SK-N-MC (cell line): ENCODE results near the gene CCDC152.

Experiments used
- DNase-seq: peaks from one replicate; pipeline ENCODE4 v3.0.0-alpha.2; 2011; ENCODE audit warnings: low read depth, low spot score
- H3K27ac ChIP-seq: fragments of 200-600 bp; sonication (generic); 2 replicates; pipeline ENCODE4 v1.5.1; 2016; ENCODE audit warnings: mixed run types
- H3K36me3 ChIP-seq: fragments of 200-600 bp; sonication (generic); 2 replicates; pipeline ENCODE4 v1.6.1; 2017; ENCODE audit warnings: antibody characterized with exemption, low read length, mixed read lengths; ENCODE audit not compliant: insufficient read depth
- H3K4me3 ChIP-seq: fragments of 200-600 bp; sonication (generic); 2 replicates; pipeline ENCODE4 v1.5.1; 2016
- H3K9ac ChIP-seq: fragments of 200-600 bp; sonication (generic); 2 replicates; pipeline ENCODE4 v1.8.0; 2017; ENCODE audit warnings: mixed run types, mixed read lengths; ENCODE audit not compliant: insufficient read length
- H3K9me3 ChIP-seq: fragments of 200-600 bp; sonication (generic); 2 replicates; pipeline ENCODE4 v1.6.1; 2017; ENCODE audit warnings: low read depth, mild to moderate bottlenecking, antibody characterized with exemption, low read length, moderate library complexity, mixed read lengths
- EZH2 ChIP-seq: fragments of 200-600 bp; sonication (generic); IDR thresholded peaks from one replicate; pipeline ENCODE4 v1.6.1; 2017; ENCODE audit warnings: antibody characterized with exemption
- FOXP2 ChIP-seq: optimal IDR thresholded peaks from 2 replicates; pipeline ENCODE3; 2011; ENCODE audit warnings: mild to moderate bottlenecking, moderate library complexity; ENCODE audit not compliant: insufficient read depth; ENCODE audit errors: extremely low read length, control extremely low read depth
- POLR2AphosphoS5 ChIP-seq: IDR thresholded peaks from 2 replicates; pipeline ENCODE4 v1.6.1; 2012; ENCODE audit warnings: mild to moderate bottlenecking, low read depth, low read length, borderline replicate concordance

The CCDC152 gene

GRCh38 chr5:42828671-42829070, 72.1 kb downstream of the CCDC152 start:
- Histone ChIP-seq H3K9me3 (no peaks in the 10 kb centered on the region), H3K4me3 (no peak overlapping the region), H3K27ac (no peak overlapping the region), H3K9ac (no peak overlapping the region), H3K36me3 (no peaks in the 10 kb centered on the region)
- no peak for DNase-seq
- TF ChIP-seq EZH2: no peak
- no peak for TF ChIP-seq FOXP2
- TF ChIP-seq POLR2AphosphoS5: no peak

GRCh38 chr5:42830924-42831323, 74.3 kb downstream of the CCDC152 start:
- Histone ChIP-seq H3K27ac (no peak overlapping the region), H3K9ac (no peak overlapping the region), H3K36me3 (no peaks in the 10 kb centered on the region), H3K9me3 (no peaks in the 10 kb centered on the region), H3K4me3 (no peak overlapping the region)
- TF ChIP-seq FOXP2: no peak
- TF ChIP-seq POLR2AphosphoS5: no peak
- TF ChIP-seq EZH2: no peak
- no peak for DNase-seq

GRCh38 chr5:42832060-42832459, 75.4 kb downstream of the CCDC152 start:
- Histone ChIP-seq H3K27ac (no peak overlapping the region), H3K36me3 (no peaks in the 10 kb centered on the region), H3K9me3 (no peaks in the 10 kb centered on the region), H3K4me3 (no peak overlapping the region), H3K9ac (no peak overlapping the region)
- no peak for DNase-seq
- TF ChIP-seq POLR2AphosphoS5: no peak
- TF ChIP-seq FOXP2: no peak
- no peak for TF ChIP-seq EZH2

DNA sequence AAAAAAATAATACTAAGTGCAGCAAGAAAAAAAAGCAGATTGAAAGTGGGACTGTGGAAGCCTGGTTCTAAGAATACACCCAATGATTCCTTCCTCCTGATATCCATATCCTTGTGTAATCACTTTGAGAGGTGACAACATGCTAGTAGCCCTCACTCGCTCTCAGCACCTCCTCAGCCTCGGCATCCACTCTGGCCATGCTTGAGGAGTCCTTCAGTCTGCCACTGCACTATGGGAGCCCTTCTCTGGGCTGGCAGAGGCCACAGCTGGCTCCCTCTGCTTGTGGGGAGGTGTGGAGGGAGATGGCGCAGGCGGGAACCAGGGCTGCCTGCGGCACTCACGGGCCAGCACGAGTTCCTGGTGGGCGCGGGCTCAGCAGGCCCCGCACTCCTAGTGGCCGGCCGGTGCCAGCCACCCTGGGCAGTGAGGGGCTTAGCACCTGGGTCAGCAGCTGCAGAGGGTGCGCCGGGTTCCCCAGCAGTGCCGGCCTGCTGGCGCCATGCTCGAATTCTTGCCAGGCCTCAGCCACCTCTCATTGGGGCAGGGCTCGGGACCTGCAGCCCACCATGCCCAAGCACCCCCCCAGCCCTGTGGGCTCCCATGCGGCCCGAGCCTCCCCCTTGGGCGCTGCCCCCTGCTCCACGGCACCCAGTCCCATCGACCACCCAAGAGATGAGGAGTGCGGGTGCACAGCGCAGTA, 79.6 kb downstream of the CCDC152 start:
- TF ChIP-seq POLR2AphosphoS5 (no peak), FOXP2 (no peak), EZH2 (no peak)
- no peak overlapping the region for H3K27ac ChIP-seq
- H3K9me3 ChIP-seq: no peaks in the 10 kb centered on the region
- no peak overlapping the region for H3K4me3 ChIP-seq
- H3K36me3 ChIP-seq: no peaks in the 10 kb centered on the region
- H3K9ac ChIP-seq: no peak overlapping the region
- no peak for DNase-seq

DNA sequence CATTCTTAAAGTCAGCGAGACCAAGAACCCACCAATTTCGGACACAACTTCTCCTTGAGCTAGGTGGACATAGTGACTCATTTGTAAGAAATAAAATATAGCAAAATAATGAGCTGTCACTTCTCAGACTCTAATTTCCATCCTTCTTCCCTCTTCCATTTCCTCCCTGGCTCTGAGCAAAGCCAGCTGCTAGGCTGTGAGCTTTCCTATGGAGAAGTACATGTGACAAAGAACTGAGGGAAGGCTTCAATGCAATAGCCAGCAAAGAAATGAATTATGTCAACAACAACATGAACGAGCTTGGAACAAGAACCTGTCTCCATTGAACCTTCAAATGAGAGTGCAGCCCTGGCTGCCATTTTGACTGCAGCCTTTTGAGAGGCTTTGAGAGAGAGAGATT, 81.0 kb downstream of the CCDC152 start:
- H3K9me3 ChIP-seq: no peaks in the 10 kb centered on the region; the same call in 1 of the 2 replicates
- no peak for TF ChIP-seq EZH2
- no peak for TF ChIP-seq POLR2AphosphoS5
- no peak for TF ChIP-seq FOXP2
- peaks cover under 1% of the 10 kb centered on the region; the same call in 1 of the 2 replicates for H3K36me3 ChIP-seq
- no peak for DNase-seq
- H3K27ac ChIP-seq: no peak overlapping the region
- H3K9ac ChIP-seq: no peak overlapping the region
- no peak overlapping the region for H3K4me3 ChIP-seq

DNA sequence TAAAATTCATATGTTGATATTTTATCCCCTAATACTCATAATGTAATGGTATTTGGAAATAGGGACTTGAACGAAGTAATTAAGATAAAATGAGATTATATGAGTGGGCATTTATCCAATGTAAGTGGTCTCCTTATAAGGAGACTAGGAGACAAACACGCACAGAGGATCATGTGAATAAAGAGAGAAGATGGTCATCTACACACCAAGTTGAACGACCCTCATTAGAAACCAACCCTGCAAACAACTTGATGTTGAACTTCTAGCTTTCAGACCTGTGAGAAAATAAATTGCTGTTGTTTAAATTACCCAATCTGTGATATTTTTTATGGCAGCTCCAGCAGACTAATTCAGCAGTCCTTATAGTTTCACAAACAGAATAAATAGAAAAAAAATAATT, 82.6 kb downstream of the CCDC152 start:
- Histone ChIP-seq H3K9me3 (no peaks in the 10 kb centered on the region; the same call in 1 of the 2 replicates), H3K27ac (peak overlapping the region; percentile 96), H3K9ac (peak overlapping the region; percentile 65), H3K36me3 (peaks cover 7% of the 10 kb centered on the region; the same call in 1 of the 2 replicates), H3K4me3 (0 out of 2 replicates have a peak overlapping the region, but pooled peaks have one; percentile 52)
- DNase-seq: no peak
- TF ChIP-seq EZH2 (no peak), POLR2AphosphoS5 (no peak), FOXP2 (no peak)

- Histone ChIP-seq H3K27ac (peak overlapping the region; percentile 96), H3K36me3 (peaks cover 7% of the 10 kb centered on the region; the same call in 1 of the 2 replicates), H3K9ac (peak overlapping the region; percentile 65), H3K9me3 (no peaks in the 10 kb centered on the region; the same call in 1 of the 2 replicates), H3K4me3 (peak overlapping the region; percentile 52)
- DNase-seq: peak; percentile 95
- TF ChIP-seq FOXP2 (peak; percentile 87), EZH2 (no peak), POLR2AphosphoS5 (peak; percentile 81)
These were observed 83.7 kb downstream of the CCDC152 start for GRCh38 chr5:42840269-42840668.

DNA sequence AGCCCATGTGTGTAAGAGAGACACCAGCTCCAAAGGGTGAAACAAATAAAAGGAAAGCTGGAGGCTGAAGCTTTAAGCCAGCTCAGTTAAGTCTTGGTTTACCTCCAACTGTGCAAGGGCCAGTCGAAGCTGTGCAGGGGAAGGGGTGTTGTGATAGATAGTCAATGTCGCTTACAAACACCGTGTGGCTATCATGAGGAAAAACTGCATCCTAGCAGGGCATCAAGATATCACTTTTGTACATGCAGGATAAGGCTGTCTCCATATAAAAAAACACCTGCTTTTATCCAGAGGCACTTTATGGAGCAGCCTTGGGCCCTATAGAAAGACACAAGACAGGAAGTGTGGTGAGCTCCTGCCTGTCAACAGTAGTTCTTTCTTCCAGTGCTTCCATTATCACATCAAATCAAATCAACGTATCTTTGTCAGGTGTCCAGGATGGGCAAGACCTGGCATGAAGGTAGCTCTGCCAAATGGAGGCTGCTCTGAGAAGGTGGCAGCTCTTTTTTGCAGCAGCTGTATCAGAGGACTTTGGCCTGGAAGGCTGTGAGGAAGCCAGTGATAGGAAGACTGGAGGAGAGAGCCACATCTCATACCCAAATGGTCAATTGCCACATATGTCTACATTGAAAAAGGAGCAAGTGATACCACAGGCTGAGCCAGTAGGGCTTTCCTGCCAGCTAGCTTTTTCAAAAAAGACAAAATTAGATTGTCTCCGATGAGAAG, 84.4 kb downstream of the CCDC152 start:
- Histone ChIP-seq H3K36me3 (peaks cover 7% of the 10 kb centered on the region; the same call in 1 of the 2 replicates), H3K27ac (peak overlapping the region; percentile 96), H3K9ac (peak overlapping the region; percentile 65), H3K4me3 (peak overlapping the region; percentile 52), H3K9me3 (no peaks in the 10 kb centered on the region; the same call in 1 of the 2 replicates)
- no peak for DNase-seq
- TF ChIP-seq FOXP2 (no peak), EZH2 (no peak), POLR2AphosphoS5 (no peak)
